SK-N-SH treated with all-trans-retinoic acid at 6 μM for 48 hours (cell line): ENCODE data around the gene KRTAP13-2.

Experiments
- ATAC-seq: fragments of 200-7000 bp; cut with Tn5 transposase; 3 replicates; pipeline ENCODE4 v1.9.1; 2020; ENCODE audit warnings: mild to moderate bottlenecking, moderate library complexity
- ARNTL ChIP-seq: fragments of 450-650 bp; formaldehyde crosslinking; IDR thresholded peaks from 2 replicates; pipeline ENCODE4 v1.5.0; 2020; ENCODE audit warnings: low read depth, mild to moderate bottlenecking, moderate library complexity, borderline replicate concordance
- CSDC2 ChIP-seq: fragments of 250-450 bp; sonication (Bioruptor Pico); IDR thresholded peaks from 2 replicates; pipeline ENCODE4 v1.5.0; 2020; ENCODE audit warnings: mild to moderate bottlenecking, moderate library complexity
- CSRNP3 ChIP-seq: fragments of 250-450 bp; sonication (Bioruptor Pico); IDR thresholded peaks from 2 replicates; pipeline ENCODE4 v1.5.1; 2021; ENCODE audit warnings: mild to moderate bottlenecking, moderate library complexity
- ESRRG ChIP-seq: fragments of 250-450 bp; sonication (Bioruptor Pico); IDR thresholded peaks from 2 replicates; pipeline ENCODE4 v1.6.1; 2021; ENCODE audit warnings: mild to moderate bottlenecking
- ISL1 ChIP-seq: fragments of 250-450 bp; sonication (Bioruptor Pico); IDR thresholded peaks from 2 replicates; pipeline ENCODE4 v2.1.2; 2022; ENCODE audit warnings: mild to moderate bottlenecking, moderate library complexity
- OSR1 ChIP-seq: fragments of 250-450 bp; sonication (Bioruptor Pico); IDR thresholded peaks from 2 replicates; pipeline ENCODE4 v1.8.0; 2022; ENCODE audit warnings: moderate library complexity, mild to moderate bottlenecking, inconsistent platforms
- PATZ1 ChIP-seq: fragments of 250-450 bp; sonication (Bioruptor Pico); IDR thresholded peaks from 2 replicates; pipeline ENCODE4 v1.8.0; 2020; ENCODE audit warnings: mild to moderate bottlenecking, moderate library complexity, borderline replicate concordance
- POU6F1 ChIP-seq: fragments of 250-450 bp; sonication (Bioruptor Pico); IDR thresholded peaks from 2 replicates; pipeline ENCODE4 v1.8.0; 2021; ENCODE audit warnings: low read depth, mild to moderate bottlenecking, moderate library complexity, borderline replicate concordance
- PPARA ChIP-seq: fragments of 250-450 bp; sonication (Bioruptor Pico); IDR thresholded peaks from 2 replicates; pipeline ENCODE4 v1.5.0; 2020; ENCODE audit warnings: mild to moderate bottlenecking, borderline replicate concordance
- RARB ChIP-seq: fragments of 250-450 bp; sonication (Bioruptor Pico); IDR thresholded peaks from 2 replicates; pipeline ENCODE4 v1.8.0; 2021; ENCODE audit warnings: mild to moderate bottlenecking, moderate library complexity
- SNAI2 ChIP-seq: fragments of 250-450 bp; sonication (Bioruptor Pico); IDR thresholded peaks from 2 replicates; pipeline ENCODE4 v1.5.0; 2020; ENCODE audit warnings: mild to moderate bottlenecking, moderate library complexity
- TCF4 ChIP-seq: fragments of 250-450 bp; sonication (Bioruptor Pico); IDR thresholded peaks from 2 replicates; pipeline ENCODE4 v1.8.0; 2021; ENCODE audit warnings: mild to moderate bottlenecking, moderate library complexity, borderline replicate concordance
- TOX ChIP-seq: fragments of 250-450 bp; sonication (Bioruptor Pico); IDR thresholded peaks from 2 replicates; pipeline ENCODE4 v1.8.0; 2021; ENCODE audit warnings: mild to moderate bottlenecking, moderate library complexity, borderline replicate concordance
- TSHZ2 ChIP-seq: fragments of 250-450 bp; sonication (Bioruptor Pico); IDR thresholded peaks from 2 replicates; pipeline ENCODE4 v1.5.0; 2020; ENCODE audit warnings: mild to moderate bottlenecking, moderate library complexity
- ZC3H10 ChIP-seq: fragments of 250-450 bp; sonication (Bioruptor Pico); IDR thresholded peaks from 2 replicates; pipeline ENCODE4 v1.5.1; 2021; ENCODE audit warnings: mild to moderate bottlenecking, moderate library complexity
- ZFP3 ChIP-seq: fragments of 250-450 bp; sonication (Bioruptor Pico); IDR thresholded peaks from 2 replicates; pipeline ENCODE4 v1.5.0; 2020; ENCODE audit warnings: mild to moderate bottlenecking, moderate library complexity
- ZFP30 ChIP-seq: fragments of 450-650 bp; formaldehyde crosslinking; IDR thresholded peaks from 2 replicates; pipeline ENCODE4 v1.5.0; 2022; ENCODE audit warnings: mild to moderate bottlenecking, moderate library complexity
- ZNF565 ChIP-seq: fragments of 450-650 bp; formaldehyde crosslinking; conservative IDR thresholded peaks from 2 replicates; pipeline ENCODE4 v1.5.0; 2020; ENCODE audit warnings: low read depth, mild to moderate bottlenecking, moderate library complexity
- ZNF70 ChIP-seq: fragments of 450-650 bp; formaldehyde crosslinking; IDR thresholded peaks from 2 replicates; pipeline ENCODE4 v1.5.0; 2020; ENCODE audit warnings: mild to moderate bottlenecking, moderate library complexity

KRTAP13-2 gene

GRCh38 chr21:30355906-30356305 is 16.2 kb downstream of the KRTAP13-2 start:
- TF ChIP-seq OSR1 (CRISPR knock-in tag) (no peak), SNAI2 (no peak), ZNF70 (CRISPR knock-in tag) (no peak), CSDC2 (no peak), ARNTL (CRISPR knock-in tag) (no peak), PATZ1 (CRISPR knock-in tag) (no peak), RARB (CRISPR knock-in tag) (no peak), ZFP3 (CRISPR knock-in tag) (no peak), TSHZ2 (CRISPR knock-in tag) (no peak), TOX (no peak)
- no peak for ATAC-seq

- TF ChIP-seq SNAI2: no peak
- no peak for TF ChIP-seq ZNF70 (CRISPR knock-in tag)
- TF ChIP-seq ESRRG (CRISPR knock-in tag): no peak
- no peak for TF ChIP-seq ZC3H10
- TF ChIP-seq ISL1 (CRISPR knock-in tag): no peak
- no peak for TF ChIP-seq CSDC2
- TF ChIP-seq OSR1 (CRISPR knock-in tag): no peak
- TF ChIP-seq TSHZ2 (CRISPR knock-in tag): no peak
- TF ChIP-seq TCF4: no peak
- TF ChIP-seq RARB (CRISPR knock-in tag): no peak
- TF ChIP-seq ZFP3 (CRISPR knock-in tag): no peak
- TF ChIP-seq POU6F1 (CRISPR knock-in tag): no peak
- no peak for TF ChIP-seq CSRNP3 (CRISPR knock-in tag)
- no peak for TF ChIP-seq ZNF565 (CRISPR knock-in tag)
- no peak for TF ChIP-seq TOX
- TF ChIP-seq, all 23 proteins: peak for 0
Observed at GRCh38 chr21:30354308-30355005, 17.6 kb downstream of the KRTAP13-2 start.

GRCh38 chr21:30351534-30351933 is 20.5 kb downstream of the KRTAP13-2 start:
- no peak for ATAC-seq
- TF ChIP-seq OSR1 (CRISPR knock-in tag) (no peak), ZC3H10 (no peak), TSHZ2 (CRISPR knock-in tag) (no peak), SNAI2 (no peak), PPARA (CRISPR knock-in tag) (no peak), ZNF565 (CRISPR knock-in tag) (no peak), ARNTL (CRISPR knock-in tag) (no peak), ZFP30 (CRISPR knock-in tag) (no peak)

More at GRCh38 chr21:30354308-30355005, 17.6 kb downstream of the KRTAP13-2 start:
- no peak for ATAC-seq
